Mesothelial cell of epicardium (in vitro differentiated cells): ENCODE data around the gene NDUFA11. TPM values are rescaled to one million over a fixed set of nuclear protein-coding genes. Genes with fewer than 3 reads are reported as not detected.
"Not testable (repeated sequence)": the region's sequence is repeated elsewhere in the genome, so short reads cannot be mapped to it uniquely, and the experiment has no call there.

ENCODE experiments used
- DNase-seq, 2 experiments: peaks; one replicate each; pipeline ENCODE4 v3.0.0; 2021; ENCODE audit warnings: low spot score in 2 of 2; ENCODE audit not compliant: unreplicated experiment in 2 of 2
- H3K27ac Mint-ChIP-seq: 2 replicates; pipeline ENCODE4 v1.8.0; 2021; ENCODE audit warnings: mixed read lengths
- H3K27me3 Mint-ChIP-seq: 2 replicates; pipeline ENCODE4 v1.8.0; 2021; ENCODE audit warnings: low read depth, mixed read lengths
- H3K36me3 Mint-ChIP-seq: 2 replicates; pipeline ENCODE4 v1.8.0; 2021; ENCODE audit warnings: mixed read lengths
- H3K4me1 Mint-ChIP-seq: 2 replicates; pipeline ENCODE4 v1.8.0; 2021; ENCODE audit warnings: mixed read lengths
- H3K4me3 Mint-ChIP-seq: 2 replicates; pipeline ENCODE4 v1.8.0; 2021; ENCODE audit warnings: mild to moderate bottlenecking, moderate library complexity, mixed read lengths
- H3K9me3 Mint-ChIP-seq: 2 replicates; pipeline ENCODE4 v1.8.0; 2021; ENCODE audit warnings: mixed read lengths
- total RNA-seq: library from RNA; stranded (reverse); gene quantifications from 3 replicates; pipeline ENCODE4 v1.2.1, GENCODE V29; 2021
- TF ChIP-seq, protein P1 (sequence below): fragments of 200-600 bp; sonication (generic); IDR thresholded peaks from one replicate; pipeline ENCODE4 v1.5.0; 2021; ENCODE audit warnings: antibody characterized with exemption; ENCODE audit not compliant: unreplicated experiment

The NDUFA11 gene
- total RNA-seq, 1 donor from 2014 or later, result 229 TPM

DNA sequence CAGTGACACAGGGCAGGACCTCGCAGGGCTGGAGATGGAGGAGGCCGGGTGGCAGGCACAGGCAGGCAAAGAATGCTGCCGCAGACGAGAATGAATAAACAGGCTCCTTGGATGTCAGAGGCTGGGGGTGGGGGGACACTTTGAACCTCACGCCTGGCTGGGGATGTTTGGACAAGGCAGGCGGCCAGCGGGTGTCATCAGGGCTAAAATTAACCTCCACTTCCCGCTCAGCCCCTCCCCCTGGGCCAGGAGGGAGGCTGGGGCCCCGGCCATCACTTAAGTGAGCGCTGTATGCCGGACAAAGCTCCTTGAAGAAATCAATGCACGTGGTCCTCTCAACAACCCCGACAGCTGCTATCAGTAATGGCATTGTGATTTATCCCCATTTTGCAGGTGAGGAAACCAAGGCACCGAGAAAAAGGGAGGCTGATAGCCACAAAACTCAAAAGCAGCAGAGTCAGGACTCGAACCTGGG lies 22.9 kb downstream of the NDUFA11 start:
- Mint-ChIP-seq H3K27ac (no peak overlapping the region), H3K36me3 (no peaks in the 10 kb centered on the region), H3K9me3 (no peaks in the 10 kb centered on the region), H3K27me3 (no peaks in the 10 kb centered on the region), H3K4me1 (peaks cover 16% of the 10 kb centered on the region), H3K4me3 (no peak overlapping the region)
- DNase-seq, result no peak
- TF ChIP-seq, protein P1, sequence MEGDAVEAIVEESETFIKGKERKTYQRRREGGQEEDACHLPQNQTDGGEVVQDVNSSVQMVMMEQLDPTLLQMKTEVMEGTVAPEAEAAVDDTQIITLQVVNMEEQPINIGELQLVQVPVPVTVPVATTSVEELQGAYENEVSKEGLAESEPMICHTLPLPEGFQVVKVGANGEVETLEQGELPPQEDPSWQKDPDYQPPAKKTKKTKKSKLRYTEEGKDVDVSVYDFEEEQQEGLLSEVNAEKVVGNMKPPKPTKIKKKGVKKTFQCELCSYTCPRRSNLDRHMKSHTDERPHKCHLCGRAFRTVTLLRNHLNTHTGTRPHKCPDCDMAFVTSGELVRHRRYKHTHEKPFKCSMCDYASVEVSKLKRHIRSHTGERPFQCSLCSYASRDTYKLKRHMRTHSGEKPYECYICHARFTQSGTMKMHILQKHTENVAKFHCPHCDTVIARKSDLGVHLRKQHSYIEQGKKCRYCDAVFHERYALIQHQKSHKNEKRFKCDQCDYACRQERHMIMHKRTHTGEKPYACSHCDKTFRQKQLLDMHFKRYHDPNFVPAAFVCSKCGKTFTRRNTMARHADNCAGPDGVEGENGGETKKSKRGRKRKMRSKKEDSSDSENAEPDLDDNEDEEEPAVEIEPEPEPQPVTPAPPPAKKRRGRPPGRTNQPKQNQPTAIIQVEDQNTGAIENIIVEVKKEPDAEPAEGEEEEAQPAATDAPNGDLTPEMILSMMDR, result no peak

DNA sequence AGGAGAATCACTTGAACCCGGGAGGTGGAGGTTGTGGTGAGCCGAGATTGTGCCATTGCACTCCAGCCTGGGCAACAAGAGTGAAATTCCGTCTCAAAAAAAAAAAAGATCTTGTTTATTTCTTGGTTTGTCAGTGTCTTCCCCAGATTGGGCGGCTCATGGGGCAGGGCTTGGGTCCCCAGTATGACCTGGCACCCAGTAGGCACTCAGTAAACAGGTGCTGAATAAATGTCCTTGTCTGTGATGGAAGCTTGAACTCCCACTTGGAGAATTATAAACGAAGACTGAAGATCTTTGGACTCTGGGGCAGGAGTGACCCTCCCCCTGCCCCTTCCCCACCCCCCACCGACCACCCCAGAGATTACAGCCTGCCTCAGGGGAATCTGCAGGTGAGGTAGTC lies 23.4 kb downstream of the NDUFA11 start:
- peaks cover 16% of the 10 kb centered on the region for H3K4me1 Mint-ChIP-seq
- TF ChIP-seq, protein P1, result no peak
- no peak for DNase-seq
- H3K27me3 Mint-ChIP-seq, result no peaks in the 10 kb centered on the region
- no peak overlapping the region for H3K4me3 Mint-ChIP-seq
- H3K27ac Mint-ChIP-seq, result peak overlapping the region; percentile 43
- no peaks in the 10 kb centered on the region for H3K36me3 Mint-ChIP-seq
- H3K9me3 Mint-ChIP-seq, result no peaks in the 10 kb centered on the region

DNA sequence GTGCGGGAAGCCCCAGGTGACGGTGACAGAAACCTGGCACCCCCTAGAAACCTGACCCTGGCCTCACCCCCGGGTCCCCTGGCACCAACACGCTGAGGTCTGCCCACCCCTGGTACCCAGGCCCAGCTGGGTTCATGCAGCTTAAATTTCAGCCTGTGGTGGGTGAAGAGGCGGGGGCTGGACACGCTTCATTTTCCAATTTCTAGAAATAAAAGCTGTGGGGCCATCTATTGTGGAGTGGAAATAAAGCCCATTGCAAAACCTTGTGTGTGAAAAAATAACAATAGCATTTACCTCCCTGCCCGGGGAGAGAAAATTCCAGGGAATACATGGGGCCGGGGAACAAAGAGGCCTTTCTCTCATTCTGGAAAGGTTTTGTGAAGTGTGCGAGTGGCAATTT lies 25.7 kb downstream of the NDUFA11 start:
- no peaks in the 10 kb centered on the region for H3K36me3 Mint-ChIP-seq
- H3K4me3 Mint-ChIP-seq, result no peak overlapping the region

DNA sequence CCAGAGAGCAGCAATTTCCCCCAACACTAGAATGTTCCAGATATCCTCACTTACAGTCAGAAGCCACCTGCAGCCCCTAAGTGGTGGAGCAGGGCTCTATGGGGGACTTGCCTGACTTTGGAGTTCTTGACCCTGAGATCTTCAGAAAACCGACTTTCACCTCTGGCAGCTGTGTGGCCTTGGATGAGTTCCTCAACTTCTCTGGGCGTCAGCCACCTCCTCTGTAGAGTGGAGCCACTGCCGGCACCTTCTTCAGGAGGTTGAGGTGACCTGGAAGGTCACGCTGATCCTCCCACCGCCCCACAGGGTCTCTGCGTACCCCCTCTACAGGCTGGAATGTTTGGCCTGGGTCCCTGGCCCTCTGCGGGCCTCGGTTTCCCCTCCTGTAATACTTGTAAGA lies 26.2 kb downstream of the NDUFA11 start:
- no peak for DNase-seq
- Mint-ChIP-seq H3K9me3 (no peaks in the 10 kb centered on the region), H3K4me3 (no peak overlapping the region), H3K4me1 (peaks cover 16% of the 10 kb centered on the region), H3K27ac (no peak overlapping the region), H3K36me3 (no peaks in the 10 kb centered on the region), H3K27me3 (no peaks in the 10 kb centered on the region)
- TF ChIP-seq, protein P1, result no peak

More for the DNA sequence above, 25.7 kb downstream of the NDUFA11 start:
- Mint-ChIP-seq H3K4me1 (peaks cover 16% of the 10 kb centered on the region), H3K27me3 (no peaks in the 10 kb centered on the region), H3K27ac (no peak overlapping the region), H3K9me3 (no peaks in the 10 kb centered on the region)
- TF ChIP-seq, protein P1, result no peak
- DNase-seq, result no peak

DNA sequence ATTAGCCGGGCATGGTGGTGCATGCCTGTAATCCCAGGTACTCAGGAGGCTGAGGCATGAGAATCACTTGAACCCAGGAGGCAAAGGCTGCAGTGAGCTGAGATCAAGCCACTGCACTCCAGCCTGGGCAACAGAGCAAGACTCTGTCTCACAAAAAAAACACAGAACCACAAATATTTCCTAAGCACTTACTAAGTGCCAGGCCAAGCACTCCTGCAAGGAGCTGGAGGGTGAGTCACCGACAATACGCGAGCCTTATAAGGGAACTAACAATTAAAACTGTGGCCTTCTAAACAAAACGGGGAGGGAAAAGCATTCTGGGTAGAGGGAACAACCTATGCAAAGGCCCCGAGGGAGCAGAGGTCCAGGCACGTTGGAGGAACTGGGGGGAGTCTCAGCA lies 29.1 kb downstream of the NDUFA11 start:
- not testable (repeated sequence) for DNase-seq, H3K27me3 Mint-ChIP-seq, H3K36me3 Mint-ChIP-seq, H3K9me3 Mint-ChIP-seq, H3K4me1 Mint-ChIP-seq, H3K27ac Mint-ChIP-seq, H3K4me3 Mint-ChIP-seq

DNA sequence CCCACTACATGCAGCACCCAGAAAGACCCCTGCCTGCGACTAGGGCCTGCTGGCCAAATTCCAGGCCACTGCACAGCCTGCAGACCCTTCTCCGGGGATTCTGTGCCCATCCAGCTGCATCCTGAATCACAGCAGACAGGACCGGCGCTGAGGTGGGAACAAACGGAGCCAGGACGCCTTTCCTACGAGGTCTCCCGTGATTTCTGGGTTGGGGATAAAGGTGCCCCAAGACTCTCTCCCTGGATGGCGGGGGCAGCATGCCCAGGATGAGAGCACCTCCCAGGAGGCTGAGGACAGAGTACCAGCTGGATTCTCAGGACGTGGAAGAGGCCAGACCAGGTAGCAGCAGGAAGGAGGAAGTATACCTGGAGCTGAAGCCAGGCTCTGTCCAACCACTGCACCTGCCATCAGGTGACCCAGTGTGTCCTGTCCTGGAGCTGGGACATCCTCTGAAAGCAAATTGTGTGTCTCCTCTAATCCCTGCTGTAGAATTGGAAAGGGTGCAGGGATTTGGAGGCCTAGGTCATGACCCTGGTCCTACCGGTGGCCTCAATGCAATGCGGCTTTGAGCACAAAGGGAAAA lies 29.9 kb downstream of the NDUFA11 start:
- Mint-ChIP-seq H3K36me3 (no peaks in the 10 kb centered on the region), H3K4me3 (no peak overlapping the region), H3K27me3 (no peaks in the 10 kb centered on the region), H3K27ac (no peak overlapping the region), H3K9me3 (no peaks in the 10 kb centered on the region), H3K4me1 (peaks cover 8% of the 10 kb centered on the region)
- DNase-seq, result no peak
- TF ChIP-seq, protein P1, result no peak
